ENCODE results near the gene MYBBP1A. TPM values are rescaled to one million over a fixed set of nuclear protein-coding genes. Genes with fewer than 3 reads are reported as not detected.

MYBBP1A gene
- total RNA-seq, 2 experiments from 2014 or later: 36.7 to 37.7 TPM

DNA sequence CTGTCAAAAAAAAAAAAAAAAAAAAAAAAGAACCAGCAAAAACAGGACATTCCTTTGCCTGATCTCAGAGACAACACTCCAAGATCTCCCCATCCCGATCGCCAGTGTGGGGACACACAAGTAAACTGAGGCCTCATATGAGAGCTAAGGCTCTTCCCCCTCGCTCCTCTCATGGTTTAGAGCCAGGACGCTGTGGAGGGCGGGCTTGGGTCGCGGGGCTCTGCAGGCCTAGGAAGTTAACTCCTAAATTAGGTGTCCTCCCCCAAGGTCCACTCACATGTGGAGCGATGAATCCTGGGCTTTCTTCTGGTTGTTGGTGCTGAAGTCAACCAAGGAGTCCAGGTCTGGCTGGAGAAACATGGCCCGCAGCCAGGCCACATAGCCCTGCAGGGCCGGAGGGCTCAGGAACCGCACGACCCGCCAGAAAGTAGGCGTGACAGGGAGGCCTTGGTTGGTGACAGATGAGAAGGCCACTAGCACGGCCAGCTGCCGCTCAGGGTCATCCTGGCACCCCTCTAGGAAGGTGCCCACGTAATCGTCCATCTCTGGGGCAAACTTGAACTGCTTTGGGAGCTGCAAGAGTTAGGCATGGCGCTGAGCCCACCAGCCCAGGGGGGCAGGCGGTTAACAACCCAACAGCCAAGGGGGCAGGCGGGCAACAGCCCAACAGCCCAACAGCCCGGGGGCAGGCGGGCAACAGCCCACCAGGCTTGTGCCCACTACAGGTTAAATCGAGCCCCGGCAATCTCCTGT is 5.2 kb downstream of the MYBBP1A start:
- ChIA-PET CTCF (interaction anchor here (1.4 kb wide), 1 partner anchor 17 kb away, joined by 5 read pairs; no protein-coding TSS in a partner anchor), POLR2A (no interaction called here)

DNA sequence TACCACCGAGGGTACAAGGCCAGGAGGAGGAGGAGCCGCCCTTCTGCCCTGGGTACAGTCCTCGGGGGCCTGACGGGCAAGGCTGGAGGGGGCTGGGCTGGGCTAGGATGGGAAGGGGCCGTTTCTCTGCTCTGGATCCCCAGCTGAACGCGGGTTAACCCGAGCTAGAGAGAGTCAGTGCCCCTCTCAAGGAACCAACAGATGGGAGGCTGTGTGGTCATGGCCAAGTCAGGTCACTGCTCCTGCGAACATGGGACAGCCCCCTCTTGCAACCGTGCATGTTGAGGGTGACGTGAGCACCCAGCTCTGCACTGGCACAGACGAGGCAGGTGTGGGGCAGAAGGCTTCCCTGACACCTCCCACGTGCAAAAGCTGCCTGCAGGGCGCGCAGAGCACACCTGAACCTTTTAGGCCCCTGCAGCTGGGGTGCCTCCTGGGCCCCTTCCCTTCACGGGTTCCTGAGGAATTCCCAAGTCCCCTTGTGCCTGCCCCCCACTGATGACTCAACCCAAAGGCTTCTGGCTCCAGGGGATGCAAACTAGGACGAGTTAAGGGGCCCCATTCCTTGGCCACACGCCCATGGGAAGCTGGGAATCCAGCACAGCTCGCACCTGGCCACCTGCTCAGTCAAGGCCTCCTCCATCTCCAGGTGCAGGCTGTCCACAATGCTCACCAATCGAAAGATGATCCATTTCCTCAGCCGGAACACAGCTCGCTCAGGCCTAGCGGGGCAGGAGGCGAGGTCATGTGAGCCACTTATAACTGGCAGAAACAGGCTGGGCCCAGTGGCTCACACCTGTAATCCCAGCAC is 6.3 kb downstream of the MYBBP1A start:
- Mint-ChIP-seq H3K4me1 (peaks cover 4% of the 10 kb centered on the region), H3K27ac (no peak overlapping the region), H3K27me3 (no peaks in the 10 kb centered on the region), H3K9me3 (no peaks in the 10 kb centered on the region), H3K36me3 (ENCODE audit: low read depth) (peaks cover 32% of the 10 kb centered on the region), H3K4me3 (no peak overlapping the region)
- no peak for DNase-seq
- CTCF ChIA-PET: no interaction called here
- POLR2A ChIA-PET: no interaction called here

More for the DNA sequence above, 5.2 kb downstream of the MYBBP1A start:
- H3K4me1 Mint-ChIP-seq: peaks cover 13% of the 10 kb centered on the region
- H3K4me3 Mint-ChIP-seq: no peak overlapping the region
- no peak for DNase-seq
- peaks cover 32% of the 10 kb centered on the region for H3K36me3 Mint-ChIP-seq (ENCODE audit: low read depth)
- no peak overlapping the region for H3K27ac Mint-ChIP-seq
- no peaks in the 10 kb centered on the region for H3K27me3 Mint-ChIP-seq
- H3K9me3 Mint-ChIP-seq: no peaks in the 10 kb centered on the region

DNA sequence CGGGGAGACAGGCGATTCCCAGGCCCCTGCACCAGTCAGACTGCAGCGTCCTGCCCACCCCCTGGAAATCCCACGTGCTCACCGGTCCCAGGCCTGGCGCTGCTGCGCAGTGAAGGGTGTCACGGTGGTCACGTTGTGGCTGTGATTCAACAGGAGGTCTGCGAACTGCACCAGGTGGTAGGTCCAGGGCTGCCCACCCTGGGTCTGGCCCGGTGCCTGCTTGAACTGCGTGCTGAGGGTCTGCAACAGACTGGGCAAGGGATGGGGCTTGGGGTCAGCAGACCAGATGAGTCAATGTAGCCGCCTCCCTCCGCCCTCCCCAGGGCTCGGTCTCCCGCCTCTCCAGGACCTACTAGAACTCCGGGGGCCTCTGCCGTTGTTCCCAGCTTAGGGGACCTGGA is 7.1 kb downstream of the MYBBP1A start:
- Mint-ChIP-seq H3K4me1 (no peaks in the 10 kb centered on the region), H3K4me3 (no peak overlapping the region), H3K27me3 (no peaks in the 10 kb centered on the region), H3K9me3 (no peaks in the 10 kb centered on the region), H3K27ac (no peak overlapping the region), H3K36me3 (ENCODE audit: low read depth) (peaks cover 31% of the 10 kb centered on the region)
- ChIA-PET CTCF (no interaction called here), POLR2A (no interaction called here)
- DNase-seq: no peak

DNA sequence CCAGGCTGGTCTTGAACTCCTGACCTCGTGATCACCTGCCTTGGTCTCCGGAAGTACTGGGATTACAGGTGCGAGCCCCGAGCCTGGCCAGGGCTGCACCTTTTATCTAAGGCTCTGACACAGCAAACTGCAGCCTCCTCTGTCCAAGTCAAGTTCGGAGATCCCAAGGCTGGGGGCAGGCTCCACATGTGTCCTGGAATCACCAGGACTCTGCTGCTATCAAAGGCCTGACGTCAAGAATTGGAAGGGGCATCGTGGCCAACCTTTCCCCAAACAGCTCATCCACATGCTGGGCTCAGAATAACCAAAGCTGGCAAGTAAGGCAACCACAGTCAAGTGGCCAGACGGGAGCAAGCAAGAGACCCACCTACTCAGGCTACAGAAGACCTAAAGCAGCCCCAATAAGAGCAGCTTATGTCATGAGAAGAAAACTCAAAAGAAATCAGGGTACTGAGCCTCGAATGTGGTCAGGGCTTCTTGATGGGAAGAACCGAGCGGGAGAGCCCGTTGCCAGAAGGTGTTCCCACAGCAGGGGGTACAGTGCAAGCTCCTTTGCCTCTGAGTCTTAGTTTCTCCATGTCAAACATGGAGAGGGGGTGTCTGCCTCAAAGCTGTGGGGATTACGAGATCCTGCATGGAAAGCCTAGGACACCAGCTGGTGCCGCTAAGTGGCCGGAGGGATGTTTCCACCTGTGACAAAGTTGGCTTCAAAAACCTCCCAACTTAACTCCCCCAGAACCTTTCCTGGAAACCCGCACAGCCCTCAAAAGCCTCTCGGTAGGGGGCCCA is 7.9 kb downstream of the MYBBP1A start:
- ChIA-PET CTCF (no interaction called here), POLR2A (no interaction called here)
- Mint-ChIP-seq H3K36me3 (ENCODE audit: low read depth) (peaks cover 34% of the 10 kb centered on the region), H3K9me3 (no peaks in the 10 kb centered on the region), H3K27ac (no peak overlapping the region), H3K4me1 (no peaks in the 10 kb centered on the region), H3K4me3 (no peak overlapping the region), H3K27me3 (no peaks in the 10 kb centered on the region)
- no peak for DNase-seq

DNA sequence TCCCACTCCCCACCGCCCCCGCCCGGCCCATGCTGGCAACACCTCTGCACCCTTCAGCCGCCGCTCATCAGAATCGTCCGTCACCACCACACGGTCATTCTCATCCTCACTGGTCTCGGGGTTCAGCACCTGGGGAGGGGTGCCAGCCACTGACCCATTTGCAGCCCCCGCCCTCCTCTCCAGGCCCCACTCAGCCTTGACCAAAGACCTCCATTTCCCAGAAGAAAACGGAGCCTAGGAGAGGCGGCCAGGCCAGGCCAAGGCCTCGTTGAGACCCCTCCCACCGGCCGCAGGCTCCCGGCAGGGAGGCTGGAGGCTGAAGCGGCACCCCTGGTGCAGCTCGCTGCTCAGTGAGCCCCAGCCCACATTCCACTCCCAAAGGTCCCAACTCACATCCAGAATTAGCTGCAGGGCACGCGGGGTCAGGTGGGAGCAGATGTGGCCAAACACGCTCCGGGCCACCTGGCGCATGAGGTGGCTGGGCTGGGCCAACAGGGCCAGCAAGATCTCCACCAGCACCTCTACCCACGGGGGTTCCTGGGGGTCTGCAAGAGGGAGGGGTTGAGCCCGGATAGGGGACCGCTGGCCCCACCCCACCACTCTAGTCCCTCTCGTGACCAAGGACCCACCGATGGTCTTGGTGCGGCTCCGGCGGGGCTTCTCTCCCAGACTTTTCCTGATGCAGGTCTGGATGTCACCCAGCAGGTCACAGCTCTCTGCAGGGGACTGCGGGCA is 9.8 kb downstream of the MYBBP1A start:
- ChIA-PET CTCF (no interaction called here), POLR2A (interaction anchor here (1.0 kb wide), 1 partner anchor 10 kb away, joined by 3 read pairs; the partner anchor contains the start of gene MYBBP1A)
- no peak overlapping the region for H3K27ac Mint-ChIP-seq
- no peaks in the 10 kb centered on the region for H3K4me1 Mint-ChIP-seq
- no peaks in the 10 kb centered on the region for H3K9me3 Mint-ChIP-seq
- no peak overlapping the region for H3K4me3 Mint-ChIP-seq
- no peak for DNase-seq
- H3K27me3 Mint-ChIP-seq: no peaks in the 10 kb centered on the region
- H3K36me3 Mint-ChIP-seq (ENCODE audit: low read depth): peaks cover 26% of the 10 kb centered on the region

DNA sequence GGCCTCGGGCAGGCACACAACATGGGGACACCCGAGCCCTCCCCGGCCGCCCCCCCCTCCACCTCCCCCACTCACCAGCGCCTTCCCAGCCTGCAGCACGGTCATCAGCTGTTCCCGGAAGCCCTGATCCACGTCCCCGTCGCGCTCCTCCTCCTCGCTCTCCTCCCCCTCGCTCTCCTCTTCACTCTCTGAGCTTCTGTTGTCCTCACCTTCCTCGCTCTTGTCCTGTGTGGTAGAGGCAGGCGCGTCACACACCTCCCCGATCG is 10.3 kb downstream of the MYBBP1A start:
- Mint-ChIP-seq H3K36me3 (ENCODE audit: low read depth) (peaks cover 24% of the 10 kb centered on the region), H3K9me3 (no peaks in the 10 kb centered on the region), H3K27me3 (no peaks in the 10 kb centered on the region), H3K4me1 (no peaks in the 10 kb centered on the region), H3K27ac (no peak overlapping the region), H3K4me3 (no peak overlapping the region)
- POLR2A ChIA-PET: interaction anchor here (1.0 kb wide), 1 partner anchor 10 kb away, joined by 3 read pairs; the partner anchor contains the start of gene MYBBP1A
- DNase-seq: no peak
- CTCF ChIA-PET: no interaction called here

DNA sequence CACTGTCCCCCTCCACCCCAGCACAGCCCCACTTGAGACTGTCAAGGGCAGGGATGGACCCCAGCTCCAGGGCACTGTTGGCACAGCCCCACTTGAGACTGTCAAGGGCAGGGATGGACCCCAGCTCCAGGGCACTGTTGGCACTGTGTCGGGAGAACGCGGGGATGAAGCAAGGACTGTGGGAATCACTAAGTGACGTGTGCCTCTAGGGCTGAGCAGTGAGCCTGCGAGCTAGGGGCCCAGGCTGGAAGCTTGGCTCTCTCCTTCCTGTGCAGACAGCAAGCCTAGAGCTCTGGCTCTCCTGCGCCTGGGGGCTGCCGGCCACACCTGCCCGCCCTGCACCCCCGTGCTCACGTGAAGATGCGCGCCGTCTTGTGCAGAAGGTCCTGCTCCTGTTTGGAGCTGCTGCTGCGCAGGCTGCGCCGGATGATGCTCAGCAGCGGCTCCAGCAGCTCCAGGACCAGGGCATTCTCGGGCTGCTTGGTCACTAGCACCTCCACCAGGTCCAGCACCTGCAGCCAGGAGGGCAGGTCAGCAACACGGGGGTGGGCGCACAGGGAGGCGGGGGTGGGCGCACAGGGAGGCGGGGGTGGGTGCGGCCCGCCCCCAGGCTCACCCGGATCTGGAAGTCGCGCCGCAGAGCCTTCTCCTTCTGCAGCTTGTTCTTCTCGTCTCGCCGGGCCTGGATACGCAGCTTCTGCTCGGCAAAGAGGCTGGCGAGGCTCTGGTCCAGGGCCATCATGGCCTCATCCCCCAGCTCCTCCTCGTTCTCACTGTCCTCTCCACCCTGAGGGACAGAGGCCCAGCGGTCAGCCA is 10.8 kb downstream of the MYBBP1A start:
- POLR2A ChIA-PET: interaction anchor here (1.0 to 1.2 kb wide), 2 partner anchors 10 to 11 kb away, joined by 3 read pairs; partner anchors contain the start of gene MYBBP1A
- H3K27me3 Mint-ChIP-seq: no peaks in the 10 kb centered on the region
- H3K36me3 Mint-ChIP-seq (ENCODE audit: low read depth): peaks cover 28% of the 10 kb centered on the region
- no peaks in the 10 kb centered on the region for H3K4me1 Mint-ChIP-seq
- no peaks in the 10 kb centered on the region for H3K9me3 Mint-ChIP-seq
- CTCF ChIA-PET: no interaction called here
- no peak overlapping the region for H3K4me3 Mint-ChIP-seq
- H3K27ac Mint-ChIP-seq: no peak overlapping the region
- no peak for DNase-seq

DNA sequence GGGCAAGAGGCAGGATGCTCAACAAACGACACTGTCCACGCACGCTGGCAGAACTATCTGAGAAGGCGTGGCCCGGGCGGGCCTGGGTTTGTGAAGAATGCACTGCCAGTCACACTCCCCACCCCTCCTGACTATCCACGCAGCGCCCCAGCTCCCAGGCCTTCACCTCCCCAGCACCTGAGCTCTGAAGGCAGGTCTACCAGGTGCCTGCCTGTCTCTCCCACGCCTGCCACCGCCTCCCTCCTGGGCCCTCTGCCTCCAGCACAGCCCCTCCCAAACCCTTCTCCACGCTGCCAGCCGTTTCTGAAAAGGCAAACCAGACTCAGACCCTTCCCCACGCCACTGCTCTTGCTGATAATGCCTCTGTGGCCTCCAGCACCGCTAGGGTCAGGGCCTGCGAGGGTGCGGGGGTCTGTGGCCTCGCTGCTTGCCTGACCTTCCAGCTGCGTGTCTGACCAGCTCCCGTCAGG is 11.6 kb downstream of the MYBBP1A start:
- Mint-ChIP-seq H3K4me1 (no peaks in the 10 kb centered on the region), H3K27ac (no peak overlapping the region), H3K4me3 (no peak overlapping the region), H3K9me3 (no peaks in the 10 kb centered on the region), H3K36me3 (ENCODE audit: low read depth) (peaks cover 25% of the 10 kb centered on the region), H3K27me3 (no peaks in the 10 kb centered on the region)
- DNase-seq: no peak
- POLR2A ChIA-PET: interaction anchor here (1.2 kb wide), 1 partner anchor 11 kb away, joined by 3 read pairs; no protein-coding TSS in a partner anchor
- CTCF ChIA-PET: no interaction called here

DNA sequence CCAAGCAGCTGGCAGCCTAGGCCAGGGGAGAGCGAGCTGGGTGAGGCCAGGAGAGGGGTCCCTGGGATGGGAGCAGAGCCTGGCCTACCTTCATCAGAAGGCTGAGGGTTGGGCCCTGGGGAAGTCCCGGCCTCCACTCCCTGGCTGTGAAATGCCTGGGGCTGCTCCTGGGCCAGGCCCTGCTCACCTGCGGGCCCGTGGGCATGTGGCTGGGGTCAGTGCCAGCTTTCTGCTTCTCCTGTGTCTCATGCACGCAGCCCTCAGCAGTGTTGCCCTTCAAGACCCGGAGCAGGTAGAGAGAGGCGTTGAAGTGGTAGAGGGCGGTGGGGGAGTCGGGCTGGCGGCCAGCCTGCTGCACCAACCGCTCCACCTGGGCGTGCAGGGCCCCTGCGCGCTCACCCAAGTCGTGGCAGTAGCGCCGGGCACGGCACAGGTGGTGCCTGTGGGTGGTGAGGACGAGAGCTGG is 12.4 kb downstream of the MYBBP1A start:
- H3K27ac Mint-ChIP-seq: no peak overlapping the region
- H3K9me3 Mint-ChIP-seq: no peaks in the 10 kb centered on the region
- ChIA-PET CTCF (no interaction called here), POLR2A (no interaction called here)
- no peak for DNase-seq
- H3K4me3 Mint-ChIP-seq: no peak overlapping the region
- H3K4me1 Mint-ChIP-seq: no peaks in the 10 kb centered on the region
- H3K36me3 Mint-ChIP-seq (ENCODE audit: low read depth): peaks cover 23% of the 10 kb centered on the region
- no peaks in the 10 kb centered on the region for H3K27me3 Mint-ChIP-seq

DNA sequence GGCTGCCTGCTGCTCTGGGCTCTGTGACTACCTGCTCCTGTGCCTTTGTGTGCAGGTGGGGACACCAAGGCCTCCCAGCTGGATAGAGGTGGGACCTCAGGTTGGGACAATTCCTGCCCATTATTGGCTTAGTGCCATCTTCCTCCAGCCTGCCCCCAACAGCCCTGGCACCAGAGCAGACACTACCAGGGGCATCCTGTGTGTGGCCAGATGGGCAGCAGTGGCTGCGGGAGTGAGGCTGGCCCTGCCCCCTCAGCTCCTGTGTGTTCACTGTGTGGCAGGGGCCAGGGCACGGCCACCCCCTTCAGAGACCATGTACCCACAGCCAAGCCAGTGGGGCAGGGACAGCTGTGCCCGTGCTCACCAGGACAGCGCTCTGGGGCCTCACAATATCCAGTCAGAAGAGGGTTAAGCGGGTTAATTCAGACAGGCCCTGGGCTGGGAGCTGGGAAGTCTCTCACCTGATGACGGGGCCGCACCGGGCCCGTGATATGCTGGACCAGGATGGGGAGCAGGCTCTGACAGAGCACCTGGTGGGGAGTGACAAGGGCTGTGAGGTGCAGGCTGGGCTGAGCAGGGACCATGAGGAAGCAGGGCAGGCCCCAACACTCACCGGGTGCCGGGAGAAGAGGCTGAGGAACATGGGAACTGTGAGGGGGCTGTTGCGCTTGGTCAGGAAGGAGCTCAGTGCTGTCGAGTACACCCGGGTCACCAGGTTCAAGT is 13.0 kb downstream of the MYBBP1A start:
- no peaks in the 10 kb centered on the region for H3K4me1 Mint-ChIP-seq
- ChIA-PET CTCF (no interaction called here), POLR2A (no interaction called here)
- peaks cover 21% of the 10 kb centered on the region for H3K36me3 Mint-ChIP-seq (ENCODE audit: low read depth)
- no peak for DNase-seq
- no peak overlapping the region for H3K4me3 Mint-ChIP-seq
- H3K9me3 Mint-ChIP-seq: no peaks in the 10 kb centered on the region
- no peak overlapping the region for H3K27ac Mint-ChIP-seq
- H3K27me3 Mint-ChIP-seq: no peaks in the 10 kb centered on the region

DNA sequence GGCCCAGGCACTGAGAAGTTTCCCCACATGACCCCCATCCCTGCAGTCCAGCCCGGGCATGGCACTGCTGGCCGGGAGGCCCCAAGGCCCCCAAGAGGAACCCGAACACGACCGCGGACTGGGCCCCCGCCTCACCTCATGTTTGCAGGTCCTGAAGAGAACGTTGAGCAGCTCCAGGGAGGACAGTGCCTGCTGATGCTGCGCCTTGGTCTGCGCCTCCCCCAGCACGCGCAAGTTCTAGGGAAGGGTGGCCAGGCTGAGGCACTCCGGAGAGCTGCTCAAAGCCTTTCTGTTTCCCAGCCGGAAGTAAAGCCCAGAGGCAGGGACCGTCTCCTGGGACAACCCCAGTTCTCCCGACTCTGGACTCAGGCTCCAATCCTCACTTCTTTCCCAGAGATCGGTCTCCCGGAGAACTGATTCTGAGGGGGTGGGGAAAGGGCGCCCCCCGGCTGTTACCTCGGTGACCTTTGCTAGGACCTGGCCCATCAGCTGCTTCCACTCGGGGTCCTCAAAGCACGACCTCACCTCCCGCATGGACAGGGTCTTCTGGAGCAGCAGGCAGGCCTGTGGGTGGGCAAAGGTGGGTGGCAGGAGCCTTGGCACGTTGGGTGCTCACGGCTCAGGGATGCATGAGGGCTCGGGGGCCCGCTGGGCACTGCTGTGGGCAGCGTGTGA is 13.7 kb downstream of the MYBBP1A start:
- POLR2A ChIA-PET: no interaction called here
- Mint-ChIP-seq H3K9me3 (no peaks in the 10 kb centered on the region), H3K27ac (no peak overlapping the region), H3K4me3 (no peak overlapping the region), H3K4me1 (no peaks in the 10 kb centered on the region), H3K36me3 (ENCODE audit: low read depth) (peaks cover 15% of the 10 kb centered on the region), H3K27me3 (no peaks in the 10 kb centered on the region)
- no peak for DNase-seq
- CTCF ChIA-PET: no interaction called here
